NCI-H345 treated with DMSO at 0.1 percent for 48 hours (cell line): ENCODE data around the gene EXOC3L1.

Source experiments
- DNase-seq: peaks from one replicate; lab custom pipeline; 2025; ENCODE audit not compliant: unreplicated experiment; lab: John Stamatoyannopoulos, UW

Gene EXOC3L1

DNA sequence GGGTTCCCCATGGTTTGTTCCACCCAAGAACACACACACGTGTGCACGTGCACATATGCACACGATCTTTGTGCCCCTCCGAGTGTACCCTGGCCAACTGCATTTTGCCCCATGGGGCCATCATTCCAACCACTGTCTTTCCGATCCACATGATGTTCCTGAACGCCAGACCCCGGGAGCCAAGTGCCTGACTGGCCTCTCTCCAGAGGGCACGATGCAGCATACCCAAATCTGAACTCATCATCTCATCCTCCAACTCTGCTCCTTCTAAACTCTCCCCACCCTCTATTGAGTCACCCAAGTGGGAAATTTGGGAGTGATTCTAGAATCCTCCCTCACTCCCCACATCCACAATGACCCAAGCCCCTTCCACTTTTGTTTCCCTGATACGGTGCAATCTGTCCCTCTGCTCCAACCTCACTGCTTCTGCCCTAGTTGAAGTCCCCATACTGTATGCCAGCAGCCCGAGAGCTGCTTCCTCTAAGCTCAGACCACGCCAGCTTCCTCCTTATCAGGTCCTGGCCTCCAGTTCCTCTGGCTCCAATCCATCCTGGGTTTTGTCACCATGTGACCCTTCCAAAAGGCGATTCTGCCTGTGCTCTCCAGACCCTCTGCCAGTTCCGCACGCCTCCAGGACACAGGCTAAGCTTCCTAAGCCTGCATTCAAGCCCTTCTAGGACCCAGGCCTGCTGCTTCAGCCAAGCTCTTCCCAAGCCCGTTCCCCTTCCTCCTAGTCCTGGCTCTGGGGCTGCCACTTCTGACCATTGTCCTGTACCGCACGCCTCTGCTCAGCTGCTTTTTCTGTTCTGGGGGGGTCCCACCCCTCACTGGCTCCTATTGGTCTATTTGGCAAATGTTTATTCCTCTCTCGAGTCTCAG, 26.9 kb upstream of the EXOC3L1 start:
- DNase-seq: no peak

DNA sequence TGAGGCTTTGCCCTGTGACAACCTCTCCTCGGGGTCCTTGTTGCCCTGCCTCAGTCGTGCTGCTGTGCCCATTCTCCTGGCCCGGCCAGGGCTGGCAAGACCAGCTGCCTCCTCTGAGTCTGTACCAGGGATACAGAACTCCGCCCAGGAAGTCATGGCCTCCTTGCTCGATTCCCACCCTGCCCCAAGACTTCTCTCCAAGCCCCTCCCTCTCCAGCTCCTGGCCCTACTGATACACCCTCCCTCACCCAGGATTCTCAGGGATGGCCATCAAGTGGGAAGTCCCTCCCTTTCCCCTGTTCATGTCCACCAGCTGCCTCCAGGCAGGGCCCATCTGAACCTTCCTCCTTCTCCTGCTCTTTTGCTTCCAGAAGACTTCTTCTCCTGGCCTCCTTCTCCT, 25.8 kb upstream of the EXOC3L1 start:
- DNase-seq: no peak

GRCh38 chr16:67213197-67214019, 23.5 kb upstream of the EXOC3L1 start:
- DNase-seq: no peak

GRCh38 chr16:67212766-67213165, 22.8 kb upstream of the EXOC3L1 start:
- DNase-seq: no peak

- no peak for DNase-seq
These were observed 21.7 kb upstream of the EXOC3L1 start for GRCh38 chr16:67211674-67212073.

DNA sequence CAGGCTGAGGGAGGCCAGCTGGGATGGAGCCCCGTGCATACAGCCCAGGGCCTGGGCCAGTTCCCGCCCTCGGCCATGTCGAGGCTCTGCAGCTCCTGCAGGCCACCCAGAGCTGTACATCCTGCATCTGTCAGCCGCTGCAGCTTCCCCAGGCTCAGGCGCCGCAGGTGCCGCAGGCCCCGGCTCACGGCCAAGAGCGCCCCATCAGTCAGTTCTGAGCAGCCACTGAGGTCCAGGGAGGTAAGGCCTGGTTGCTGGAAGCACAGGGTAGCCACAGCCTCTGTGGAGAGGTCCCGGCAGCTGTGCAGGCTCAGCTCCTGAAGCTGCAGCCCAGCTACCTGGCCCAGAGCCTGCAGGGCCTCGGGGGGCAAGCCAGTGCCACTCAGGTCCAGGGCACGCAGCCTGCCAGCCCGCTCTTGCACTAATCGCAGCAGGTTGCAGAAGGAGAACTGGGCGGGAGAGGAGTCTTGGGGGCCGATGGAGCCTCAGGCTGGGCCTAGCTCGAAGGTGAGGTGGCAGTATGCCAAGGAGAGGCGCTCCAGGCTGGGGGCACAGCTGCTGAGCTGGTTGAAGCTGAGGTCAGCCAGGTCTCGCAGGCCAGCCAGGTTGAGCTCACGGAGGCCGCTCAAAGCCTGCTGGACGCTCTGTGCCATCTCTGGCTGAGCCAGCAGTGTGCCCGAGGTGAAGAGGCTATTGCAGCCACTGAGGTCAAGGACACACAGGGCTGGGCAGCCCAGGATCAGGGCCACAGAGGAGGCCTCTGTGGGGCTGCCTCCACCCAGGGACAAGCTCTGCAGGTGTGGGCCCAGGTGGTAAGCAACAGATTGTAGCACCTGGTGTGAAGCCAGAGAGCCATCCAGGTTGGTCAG, 20.4 kb upstream of the EXOC3L1 start:
- DNase-seq: no peak

DNA sequence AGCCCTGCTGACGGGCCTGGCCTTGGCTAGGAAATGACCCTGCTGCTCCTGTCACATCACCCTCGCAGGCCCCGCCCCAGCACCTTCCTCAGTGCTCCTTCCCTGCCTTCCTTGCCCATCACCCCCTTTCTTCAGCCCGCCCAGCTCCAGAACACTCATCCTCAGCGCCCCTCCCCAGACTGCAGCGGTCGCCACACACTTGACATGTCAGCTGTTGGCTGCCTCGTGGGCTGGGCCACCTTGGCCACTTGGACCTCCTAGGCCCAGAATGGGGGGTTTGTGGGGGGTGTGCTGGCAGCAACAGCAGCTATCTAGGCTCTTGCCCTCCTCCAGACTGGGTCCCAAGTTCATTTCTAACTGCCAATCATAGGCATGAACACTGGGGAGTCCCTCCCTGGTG, 19.6 kb upstream of the EXOC3L1 start:
- no peak for DNase-seq

GRCh38 chr16:67208154-67208896, 18.4 kb upstream of the EXOC3L1 start:
- DNase-seq: no peak

DNA sequence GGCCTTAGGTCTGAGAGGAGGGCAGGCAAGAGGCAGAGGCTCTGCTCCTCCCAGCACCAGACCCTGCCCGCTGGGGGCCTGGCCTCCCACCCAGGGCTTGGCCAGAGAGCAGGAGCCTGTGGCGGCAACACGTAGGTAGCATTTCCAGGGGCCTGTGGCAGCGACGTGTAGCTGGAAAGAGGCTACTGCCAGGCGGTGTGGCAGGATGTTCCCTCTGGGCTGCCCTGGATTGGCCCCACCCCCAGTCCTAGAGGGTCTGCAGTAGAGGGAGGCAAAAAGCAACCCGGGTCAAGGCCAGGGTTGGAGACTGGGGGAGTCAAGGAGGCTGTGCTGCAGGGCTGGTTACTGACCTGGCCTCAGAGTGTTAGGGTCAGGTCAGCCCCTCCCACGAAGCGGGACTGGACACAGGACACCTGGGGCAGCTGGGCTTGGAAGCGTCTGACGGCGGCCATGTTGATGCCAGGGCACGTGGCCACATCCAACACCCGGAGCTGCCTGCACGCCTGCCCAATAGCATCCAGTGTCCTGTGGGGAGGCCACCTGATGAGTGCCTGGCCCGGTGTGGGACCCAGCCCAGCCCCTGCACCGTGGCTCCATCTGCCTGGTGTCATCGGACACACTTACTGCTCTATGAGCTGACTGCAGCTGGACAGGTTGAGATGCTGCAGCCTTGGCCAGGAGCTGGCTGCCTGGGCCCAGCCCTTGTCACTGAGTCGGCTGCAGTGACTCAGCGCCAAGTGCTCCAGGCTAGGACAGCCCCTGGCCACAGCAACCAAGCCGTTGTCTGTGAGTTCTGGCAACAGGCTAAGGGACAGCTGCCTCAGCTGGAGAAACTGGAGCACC, 17.5 kb upstream of the EXOC3L1 start:
- DNase-seq: no peak

- no peak for DNase-seq
These were observed 16.9 kb upstream of the EXOC3L1 start for GRCh38 chr16:67206838-67207248.

GRCh38 chr16:67206129-67206837, 16.3 kb upstream of the EXOC3L1 start:
- DNase-seq: no peak

DNA sequence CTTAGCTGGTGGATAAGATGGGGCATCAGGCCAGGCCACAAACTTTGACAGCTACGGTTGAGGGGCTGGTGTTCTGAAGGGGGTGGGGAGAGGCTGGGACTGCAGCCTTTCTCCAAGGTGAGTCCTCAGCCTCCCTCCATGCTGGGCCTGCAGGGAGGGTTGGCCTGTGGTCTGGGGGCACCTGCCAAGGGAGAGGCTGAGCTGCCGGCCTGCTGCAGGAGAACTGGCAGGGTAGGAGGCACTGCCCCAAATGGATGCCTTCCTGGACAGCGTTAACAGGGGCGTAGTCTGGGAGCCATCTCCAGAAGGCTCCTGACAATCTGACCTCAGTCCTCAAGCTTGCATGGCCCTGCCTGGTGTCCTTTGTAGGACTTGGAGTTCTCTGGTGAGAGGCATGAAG, 14.1 kb upstream of the EXOC3L1 start:
- no peak for DNase-seq

DNA sequence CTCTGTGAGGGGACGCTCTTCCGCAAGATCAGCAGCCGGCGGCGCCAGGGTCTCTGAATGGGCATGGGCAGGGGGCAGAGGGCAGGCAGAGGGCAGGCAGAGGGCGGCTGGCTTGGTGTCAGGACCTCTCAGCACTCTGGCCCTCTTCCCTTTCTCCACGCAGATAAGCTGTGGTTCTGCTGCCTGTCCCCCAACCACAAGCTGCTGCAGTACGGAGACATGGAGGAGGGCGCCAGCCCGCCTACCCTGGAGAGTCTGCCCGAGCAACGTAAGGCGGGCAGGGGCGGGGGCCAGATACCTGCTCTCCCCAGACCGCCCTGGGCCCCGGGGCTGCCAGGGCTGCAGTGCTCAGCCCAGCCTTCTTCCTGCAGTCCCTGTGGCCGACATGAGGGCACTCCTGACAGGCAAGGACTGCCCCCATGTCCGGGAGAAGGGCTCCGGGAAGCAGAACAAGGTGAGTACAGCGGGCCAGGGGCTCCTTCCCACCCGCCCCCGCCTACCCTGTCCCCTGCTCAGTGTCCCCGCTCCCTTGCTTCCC, 13.1 kb upstream of the EXOC3L1 start:
- DNase-seq: no peak

DNA sequence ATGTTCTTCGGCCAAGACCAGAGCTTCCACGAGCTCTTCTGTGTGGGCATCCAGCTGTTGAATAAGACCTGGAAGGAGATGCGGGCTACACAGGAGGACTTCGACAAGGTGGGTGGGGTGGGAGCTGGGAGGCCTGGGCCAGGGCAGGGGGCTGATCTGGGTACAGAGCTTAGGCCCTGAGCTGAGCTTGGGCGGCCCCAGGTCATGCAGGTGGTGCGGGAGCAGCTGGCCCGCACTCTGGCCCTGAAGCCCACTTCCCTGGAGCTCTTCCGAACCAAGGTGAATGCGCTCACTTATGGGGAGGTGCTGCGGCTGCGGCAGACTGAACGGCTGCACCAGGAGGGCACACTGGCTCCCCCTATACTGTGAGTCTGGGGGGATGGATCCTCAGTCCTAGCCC, 12.5 kb upstream of the EXOC3L1 start:
- no peak for DNase-seq

DNA sequence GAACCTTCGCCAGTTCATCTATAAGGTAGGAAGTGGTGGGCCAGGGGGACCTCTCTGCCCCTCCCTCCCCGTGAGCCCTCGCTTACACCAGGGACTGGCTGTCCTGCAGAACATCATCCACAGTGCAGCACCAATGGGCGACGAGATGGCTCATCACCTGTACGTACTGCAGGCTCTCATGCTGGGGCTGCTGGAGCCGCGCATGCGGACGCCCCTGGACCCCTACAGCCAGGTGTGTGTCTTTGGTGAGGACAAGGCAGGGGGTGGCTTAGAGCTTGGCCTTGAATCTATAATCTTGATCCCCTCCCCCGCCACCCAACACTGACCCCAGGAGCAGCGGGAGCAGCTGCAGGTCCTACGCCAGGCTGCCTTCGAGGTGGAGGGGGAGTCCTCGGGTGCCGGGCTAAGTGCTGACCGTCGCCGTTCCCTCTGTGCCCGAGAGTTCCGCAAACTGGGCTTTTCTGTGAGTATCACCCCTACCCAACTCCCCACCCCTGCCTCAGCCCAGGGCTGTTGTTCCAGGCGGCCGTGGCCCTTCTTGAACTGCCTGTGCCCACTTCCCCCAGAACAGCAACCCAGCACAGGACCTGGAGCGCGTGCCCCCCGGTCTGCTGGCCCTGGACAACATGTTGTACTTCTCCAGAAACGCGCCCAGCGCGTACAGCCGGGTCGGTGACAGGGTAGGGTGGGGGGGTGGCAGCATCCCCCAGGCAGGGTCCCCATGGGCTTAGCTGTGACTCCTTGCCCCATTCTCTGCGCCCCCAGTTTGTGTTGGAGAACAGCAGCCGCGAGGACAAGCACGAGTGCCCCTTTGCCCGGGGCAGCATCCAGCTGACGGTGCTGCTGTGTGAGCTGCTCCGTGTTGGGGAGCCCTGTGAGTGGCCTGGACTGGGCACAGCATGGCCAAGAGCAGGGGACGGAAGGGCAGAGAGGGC, 11.7 kb upstream of the EXOC3L1 start:
- DNase-seq: no peak

DNA sequence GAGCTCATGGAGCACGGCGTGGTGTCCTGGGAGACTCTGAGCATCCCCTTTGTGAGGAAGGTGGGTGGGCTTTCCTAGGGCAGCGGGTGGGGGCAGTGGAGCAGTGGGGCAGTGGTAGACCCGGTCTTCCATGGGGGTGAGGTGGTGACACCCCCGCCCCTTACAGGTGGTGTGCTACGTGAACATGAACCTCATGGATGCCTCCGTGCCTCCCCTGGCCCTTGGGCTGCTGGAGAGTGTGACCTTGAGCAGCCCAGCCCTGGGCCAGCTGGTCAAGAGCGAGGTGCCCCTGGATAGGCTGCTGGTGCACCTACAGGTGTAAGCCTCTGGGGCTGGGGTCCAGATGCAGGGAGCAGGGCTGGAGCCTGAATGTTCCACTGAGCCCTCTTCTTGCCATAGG, 10.6 kb upstream of the EXOC3L1 start:
- DNase-seq: no peak

DNA sequence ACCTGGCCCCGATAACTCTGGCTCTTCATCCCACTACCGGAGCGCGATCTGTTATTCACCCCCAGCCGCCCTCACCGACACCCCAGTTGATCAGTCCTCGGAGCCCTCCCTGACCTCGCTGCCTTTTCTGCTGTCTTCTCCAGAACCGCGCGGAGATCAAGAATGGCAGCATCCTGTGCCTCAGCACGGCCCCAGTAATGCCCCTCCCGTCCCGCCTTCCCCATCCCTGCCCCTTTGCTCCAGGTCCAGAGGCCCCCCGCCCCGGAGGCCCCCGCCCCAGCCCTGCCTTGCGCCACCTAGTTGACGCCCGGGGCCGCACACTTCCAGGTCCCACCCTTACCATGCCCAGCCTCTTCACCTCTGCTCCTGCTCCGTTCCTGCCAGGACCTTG, 9.9 kb upstream of the EXOC3L1 start:
- no peak for DNase-seq
